Neutrophil (primary cell): ENCODE results near the gene CDC42.

Experiments
- H3K27ac ChIP-seq: fragments of 200-600 bp; sonication (generic); 2 replicates; pipeline ENCODE4 v1.5.1; 2016; ENCODE audit warnings: mild to moderate bottlenecking, moderate library complexity
- H3K27me3 ChIP-seq: fragments of 200-600 bp; sonication (generic); 2 replicates; pipeline ENCODE4 v1.6.0; 2016; ENCODE audit warnings: mild to moderate bottlenecking
- H3K36me3 ChIP-seq: fragments of 200-600 bp; sonication (generic); 2 replicates; pipeline ENCODE4 v1.5.1; 2017
- H3K4me1 ChIP-seq, 2 experiments: fragments of 200-600 bp in 1 of 2; sonication (generic) in 1 of 2; 1 replicate in 1 of 2; 2 replicates in 1 of 2; pipeline versions ENCODE4 v1.5.1 to v1.6.1; 2013 to 2016; ENCODE audit warnings: low read depth in 1 of 2, low read length in 1 of 2, mild to moderate bottlenecking in 1 of 2, moderate library complexity in 1 of 2; ENCODE audit not compliant: control insufficient read depth in 1 of 2, insufficient read depth in 1 of 2
- H3K4me3 ChIP-seq, 2 experiments: fragments of 200-600 bp in 1 of 2; sonication (generic) in 1 of 2; 1 replicate in 1 of 2; 2 replicates in 1 of 2; pipeline ENCODE4 v1.5.1; 2013 to 2016; ENCODE audit warnings: low read depth in 1 of 2, low read length in 1 of 2, mild to moderate bottlenecking in 1 of 2, moderate library complexity in 1 of 2
- H3K9me3 ChIP-seq: fragments of 200-600 bp; sonication (generic); 2 replicates; pipeline ENCODE4 v1.5.1; 2016
- CTCF ChIP-seq: fragments of 200-600 bp; sonication (generic); IDR thresholded peaks from 2 replicates; pipeline ENCODE4 v1.5.1; 2016; ENCODE audit warnings: antibody characterized with exemption

CDC42 gene

DNA sequence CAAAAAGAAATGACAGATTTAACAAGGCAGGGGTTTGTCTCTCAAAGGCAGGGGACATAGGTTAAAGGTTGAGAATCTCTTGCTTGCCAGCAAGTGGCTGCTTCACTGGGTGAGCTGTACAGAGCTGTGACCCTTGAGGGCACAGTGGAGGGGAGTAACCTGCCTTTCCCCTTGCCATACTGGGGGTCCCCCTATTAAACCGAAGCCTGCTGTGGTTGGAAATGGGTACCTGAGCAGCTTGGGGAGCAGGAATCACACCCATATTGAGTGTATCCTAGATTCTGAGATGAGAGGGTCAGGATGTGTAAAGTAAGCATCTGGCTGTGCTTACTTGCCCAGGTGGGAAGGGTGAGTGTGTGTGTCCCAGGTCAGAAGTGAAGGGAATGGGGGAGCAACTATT is 58.6 kb downstream of the CDC42 start:
- Histone ChIP-seq H3K27ac (no peak overlapping the region), H3K36me3 (peaks cover 65% of the 10 kb centered on the region), H3K9me3 (no peaks in the 10 kb centered on the region), H3K4me1 (no peaks in the 10 kb centered on the region), H3K27me3 (no peaks in the 10 kb centered on the region), H3K4me3 (no peak overlapping the region)
- TF ChIP-seq CTCF: no peak

DNA sequence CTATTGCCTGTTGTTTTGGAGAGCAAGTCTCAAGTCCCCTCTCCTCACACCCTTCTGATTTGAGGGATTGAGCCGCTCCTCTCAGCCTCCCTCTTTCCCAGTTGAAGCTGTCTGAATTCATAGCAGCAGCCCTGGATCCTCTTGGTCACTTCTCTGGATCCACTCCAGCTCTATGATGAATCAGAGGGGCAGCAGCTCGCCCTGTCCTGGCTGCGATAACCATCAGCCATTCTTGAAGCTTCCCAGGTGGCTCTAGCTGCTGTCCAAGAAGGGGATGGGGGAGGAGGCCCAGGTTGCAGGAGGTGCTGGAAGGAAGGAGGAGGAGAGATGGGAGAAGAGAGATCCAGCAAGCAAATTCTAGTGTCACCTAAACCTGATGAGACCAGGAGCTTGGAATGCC is 59.1 kb downstream of the CDC42 start:
- Histone ChIP-seq H3K4me3 (no peak overlapping the region), H3K4me1 (no peaks in the 10 kb centered on the region), H3K27me3 (no peaks in the 10 kb centered on the region), H3K36me3 (peaks cover 66% of the 10 kb centered on the region), H3K9me3 (no peaks in the 10 kb centered on the region), H3K27ac (no peak overlapping the region)
- no peak for TF ChIP-seq CTCF

DNA sequence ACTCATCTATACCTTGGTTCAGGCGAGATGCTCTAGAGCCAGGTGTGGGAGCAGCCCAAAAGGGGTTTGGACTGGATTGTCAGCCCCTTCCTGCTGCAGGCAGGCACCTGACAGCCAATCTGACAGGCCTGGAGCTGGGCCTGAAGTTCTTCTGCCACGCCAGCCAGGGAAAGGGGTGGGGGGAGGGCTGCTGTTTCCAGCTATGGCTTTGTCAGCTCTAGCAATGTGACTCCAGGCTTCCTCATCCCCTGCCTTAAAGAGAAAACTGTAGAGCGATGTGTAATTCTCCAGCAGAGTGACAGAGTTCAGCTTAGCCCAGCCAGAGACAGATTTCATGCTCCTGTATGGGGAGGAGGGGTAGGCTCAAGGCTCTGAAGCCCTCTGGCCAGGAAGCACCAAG is 60.0 kb downstream of the CDC42 start:
- H3K4me3 ChIP-seq: no peak overlapping the region
- no peak overlapping the region for H3K27ac ChIP-seq
- peaks cover 3 to 6% of the 10 kb centered on the region in 2 experiments for H3K4me1 ChIP-seq
- H3K27me3 ChIP-seq: no peaks in the 10 kb centered on the region
- TF ChIP-seq CTCF: no peak
- no peaks in the 10 kb centered on the region for H3K9me3 ChIP-seq
- peaks cover 67% of the 10 kb centered on the region for H3K36me3 ChIP-seq

- Histone ChIP-seq H3K4me3 (no peak overlapping the region), H3K27ac (peak overlapping the region; percentile 10), H3K9me3 (no peaks in the 10 kb centered on the region), H3K36me3 (peaks cover 71% of the 10 kb centered on the region), H3K4me1 (peaks cover 17 to 18% of the 10 kb centered on the region in 2 experiments), H3K27me3 (no peaks in the 10 kb centered on the region)
- TF ChIP-seq CTCF: no peak
These were observed 61.8 kb downstream of the CDC42 start for GRCh38 chr1:22114083-22115012.

DNA sequence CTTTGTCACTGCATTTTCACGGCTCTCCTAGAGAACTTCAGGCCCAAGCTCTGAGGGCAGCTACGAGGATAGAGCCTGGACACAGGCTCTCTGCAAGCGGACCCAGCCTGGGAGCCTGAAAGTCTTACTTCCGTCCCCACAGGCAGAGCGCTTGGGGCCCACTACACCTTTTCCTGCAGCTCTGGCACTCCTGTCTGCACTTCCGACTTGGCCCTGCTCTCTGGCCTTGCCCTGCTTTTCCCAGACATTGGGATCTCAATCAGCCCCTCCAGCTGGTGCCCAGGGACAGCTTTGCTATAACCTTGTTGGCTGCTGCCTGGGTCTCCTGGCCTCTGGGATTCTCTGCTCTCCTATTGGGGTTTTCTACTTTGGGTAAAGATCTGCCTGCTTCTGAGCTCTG is 62.8 kb downstream of the CDC42 start:
- no peak for TF ChIP-seq CTCF
- no peak overlapping the region for H3K4me3 ChIP-seq
- H3K27ac ChIP-seq: peak overlapping the region; percentile 23
- peaks cover 17 to 18% of the 10 kb centered on the region in 2 experiments for H3K4me1 ChIP-seq
- no peaks in the 10 kb centered on the region for H3K27me3 ChIP-seq
- peaks cover 78% of the 10 kb centered on the region for H3K36me3 ChIP-seq
- H3K9me3 ChIP-seq: no peaks in the 10 kb centered on the region
